Upper lobe of right lung (tissue), 1 donor: ENCODE data around the gene WRNIP1. TPM values are rescaled to one million over a fixed set of nuclear protein-coding genes. Genes with fewer than 3 reads are reported as not detected.
A peak's percentile ranks its signal among the peaks of the same experiment; 100 is the strongest.

Experiments used
- ATAC-seq: fragments of 200-7000 bp; cut with Tn5 transposase; one replicate; pipeline ENCODE4 v1.9.1; 2020; ENCODE audit warnings: mild to moderate bottlenecking, moderate library complexity
- DNase-seq: peaks from one replicate; pipeline ENCODE4 v3.0.0-alpha.2; 2020
- H3K27ac ChIP-seq: fragments of 200-600 bp; one replicate; pipeline ENCODE4 v1.8.0; 2022
- H3K27me3 ChIP-seq: fragments of 200-600 bp; one replicate; pipeline ENCODE4 v1.8.0; 2022; ENCODE audit warnings: mild to moderate bottlenecking
- H3K36me3 ChIP-seq: fragments of 200-600 bp; one replicate; pipeline ENCODE4 v1.8.0; 2022
- H3K4me1 ChIP-seq: fragments of 200-600 bp; one replicate; pipeline ENCODE4 v1.8.0; 2022
- H3K4me3 ChIP-seq: fragments of 200-600 bp; one replicate; pipeline ENCODE4 v1.8.0; 2022; ENCODE audit warnings: mild to moderate bottlenecking
- H3K9me3 ChIP-seq: fragments of 200-600 bp; one replicate; pipeline ENCODE4 v1.8.0; 2022
- intact Hi-C: fragments of 100-400 bp; cut with DNase I; formaldehyde crosslinking; loops from one replicate; pipeline ENCODE4 v1.11.0; 2022
- total RNA-seq: library from RNA; stranded (reverse); fragmentation: NEBNext Ultra II Directional; extraction: Animal tissue kit (Norgen Biotek cat#: 25700); gene quantifications from one replicate; pipeline ENCODE4 v1.2.1, GENCODE V29; 2021
- TF ChIP-seq, protein P1 (sequence below): fragments of 200-600 bp; IDR thresholded peaks from one replicate; pipeline ENCODE4 v1.8.0; 2022; ENCODE audit warnings: antibody characterized with exemption
- donor health status: DM: no; HTN: yes; CAD: no; lungs with severe emphysema.

The WRNIP1 gene
- total RNA-seq, 1 donor from 2014 or later: 42.9 TPM

GRCh38 chr6:2753110-2753489, 12.1 kb upstream of the WRNIP1 start:
- Histone ChIP-seq H3K36me3 (no peaks in the 10 kb centered on the region), H3K27me3 (no peaks in the 10 kb centered on the region), H3K9me3 (no peaks in the 10 kb centered on the region), H3K4me1 (no peaks in the 10 kb centered on the region), H3K4me3 (no peak overlapping the region), H3K27ac (no peak overlapping the region)
- ATAC-seq (no peak), DNase-seq (no peak)
- intact Hi-C loops: no loop called here
- TF ChIP-seq, protein P1, sequence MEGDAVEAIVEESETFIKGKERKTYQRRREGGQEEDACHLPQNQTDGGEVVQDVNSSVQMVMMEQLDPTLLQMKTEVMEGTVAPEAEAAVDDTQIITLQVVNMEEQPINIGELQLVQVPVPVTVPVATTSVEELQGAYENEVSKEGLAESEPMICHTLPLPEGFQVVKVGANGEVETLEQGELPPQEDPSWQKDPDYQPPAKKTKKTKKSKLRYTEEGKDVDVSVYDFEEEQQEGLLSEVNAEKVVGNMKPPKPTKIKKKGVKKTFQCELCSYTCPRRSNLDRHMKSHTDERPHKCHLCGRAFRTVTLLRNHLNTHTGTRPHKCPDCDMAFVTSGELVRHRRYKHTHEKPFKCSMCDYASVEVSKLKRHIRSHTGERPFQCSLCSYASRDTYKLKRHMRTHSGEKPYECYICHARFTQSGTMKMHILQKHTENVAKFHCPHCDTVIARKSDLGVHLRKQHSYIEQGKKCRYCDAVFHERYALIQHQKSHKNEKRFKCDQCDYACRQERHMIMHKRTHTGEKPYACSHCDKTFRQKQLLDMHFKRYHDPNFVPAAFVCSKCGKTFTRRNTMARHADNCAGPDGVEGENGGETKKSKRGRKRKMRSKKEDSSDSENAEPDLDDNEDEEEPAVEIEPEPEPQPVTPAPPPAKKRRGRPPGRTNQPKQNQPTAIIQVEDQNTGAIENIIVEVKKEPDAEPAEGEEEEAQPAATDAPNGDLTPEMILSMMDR: no peak

DNA sequence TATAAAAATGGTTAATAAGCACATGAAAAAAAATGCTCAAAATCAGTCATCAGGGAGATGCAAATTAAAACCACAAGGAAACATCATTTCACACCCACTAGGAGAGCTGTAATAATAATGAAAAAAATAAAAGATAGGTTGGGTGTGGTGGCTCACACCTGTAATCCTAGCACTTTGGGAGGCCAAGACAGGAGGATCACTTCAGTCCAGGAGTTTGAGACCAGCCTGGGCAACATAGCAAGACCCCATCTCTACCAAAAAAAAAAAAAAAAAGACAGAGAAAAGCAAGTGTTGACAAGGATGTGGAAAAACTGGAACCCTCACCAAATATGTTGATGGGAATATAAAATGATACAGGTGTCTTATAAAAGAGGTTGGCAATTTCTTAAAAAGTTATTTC, 11.4 kb upstream of the WRNIP1 start:
- H3K36me3 ChIP-seq: no peaks in the 10 kb centered on the region
- DNase-seq (no peak), ATAC-seq (no peak)
- intact Hi-C loops: no loop called here
- TF ChIP-seq, protein P1: no peak
- H3K4me1 ChIP-seq: no peaks in the 10 kb centered on the region
- H3K27me3 ChIP-seq: no peaks in the 10 kb centered on the region
- H3K9me3 ChIP-seq: no peaks in the 10 kb centered on the region
- H3K4me3 ChIP-seq: no peak overlapping the region
- H3K27ac ChIP-seq: no peak overlapping the region

GRCh38 chr6:2754393-2754792, 10.8 kb upstream of the WRNIP1 start:
- Histone ChIP-seq H3K27ac (no peak overlapping the region), H3K4me3 (no peak overlapping the region), H3K9me3 (no peaks in the 10 kb centered on the region), H3K27me3 (no peaks in the 10 kb centered on the region), H3K36me3 (no peaks in the 10 kb centered on the region), H3K4me1 (no peaks in the 10 kb centered on the region)
- ATAC-seq (no peak), DNase-seq (no peak)
- TF ChIP-seq, protein P1: no peak
- intact Hi-C loops: no loop called here

- Histone ChIP-seq H3K27ac (no peak overlapping the region), H3K4me3 (no peak overlapping the region), H3K36me3 (no peaks in the 10 kb centered on the region), H3K27me3 (no peaks in the 10 kb centered on the region), H3K9me3 (no peaks in the 10 kb centered on the region), H3K4me1 (no peaks in the 10 kb centered on the region)
- ATAC-seq (no peak), DNase-seq (no peak)
- TF ChIP-seq, protein P1: no peak
- intact Hi-C loops: no loop called here
These were observed 10.3 kb upstream of the WRNIP1 start for GRCh38 chr6:2754911-2755310.

DNA sequence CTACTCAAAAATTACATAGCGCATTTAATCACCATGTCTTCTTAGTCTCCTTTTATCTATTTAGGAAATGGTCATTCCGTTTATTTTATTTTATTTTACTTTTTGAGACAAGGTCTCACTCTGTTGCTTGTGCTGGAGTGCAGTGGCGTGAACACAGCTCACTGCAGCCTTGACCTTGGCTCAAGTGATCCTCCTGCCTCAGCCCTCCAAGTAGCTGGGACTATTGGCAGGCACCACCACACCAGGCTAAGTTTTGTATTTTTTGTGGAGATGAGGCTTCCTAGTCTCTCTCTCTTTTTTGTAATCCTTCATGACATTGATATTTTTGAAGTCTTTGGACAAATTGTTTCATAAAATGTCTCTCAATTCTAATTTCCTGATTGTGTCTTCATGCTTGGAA, 9.7 kb upstream of the WRNIP1 start:
- Histone ChIP-seq H3K27me3 (no peaks in the 10 kb centered on the region), H3K4me3 (no peak overlapping the region), H3K27ac (no peak overlapping the region), H3K36me3 (no peaks in the 10 kb centered on the region), H3K4me1 (no peaks in the 10 kb centered on the region), H3K9me3 (no peaks in the 10 kb centered on the region)
- intact Hi-C loops: no loop called here
- TF ChIP-seq, protein P1: no peak
- ATAC-seq (no peak), DNase-seq (no peak)

DNA sequence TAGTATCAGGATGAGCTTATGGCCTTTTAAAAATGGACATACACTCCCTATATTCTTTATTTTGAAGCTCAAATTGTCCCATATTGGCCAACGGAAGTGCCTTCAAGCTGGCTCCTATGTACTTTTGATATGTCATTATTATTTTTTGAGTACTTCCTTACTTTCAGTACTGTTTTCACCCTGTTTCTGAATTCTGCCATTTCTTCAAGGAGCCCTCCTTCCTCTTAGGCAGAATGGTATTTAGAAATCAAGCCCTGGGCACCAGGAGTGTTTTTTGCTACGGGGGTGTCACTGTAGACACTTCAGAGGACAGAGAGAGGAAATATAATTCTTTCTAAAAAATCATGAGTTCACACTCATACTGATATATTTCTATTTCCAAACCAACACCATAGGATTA, 9.0 kb upstream of the WRNIP1 start:
- H3K27me3 ChIP-seq: no peaks in the 10 kb centered on the region
- DNase-seq: no peak
- no peak overlapping the region for H3K27ac ChIP-seq
- no peaks in the 10 kb centered on the region for H3K9me3 ChIP-seq
- intact Hi-C loops: no loop called here
- peak; percentile 78 for ATAC-seq
- TF ChIP-seq, protein P1: no peak
- H3K36me3 ChIP-seq: no peaks in the 10 kb centered on the region
- no peak overlapping the region for H3K4me3 ChIP-seq
- H3K4me1 ChIP-seq: no peaks in the 10 kb centered on the region
